ENCODE data around the gene PRRC2B. TPM values are rescaled to one million over a fixed set of nuclear protein-coding genes. Genes with fewer than 3 reads are reported as not detected.
"Not testable (repeated sequence)": the region's sequence is repeated elsewhere in the genome, so short reads cannot be mapped to it uniquely, and the experiment has no call there.

The PRRC2B gene
- total and polyA plus RNA-seq, 8 donors, result 159 to 233 (median 187) TPM

GRCh38 chr9:131361202-131361833, 32.6 kb upstream of the PRRC2B start:
- TF ChIP-seq, protein P1, sequence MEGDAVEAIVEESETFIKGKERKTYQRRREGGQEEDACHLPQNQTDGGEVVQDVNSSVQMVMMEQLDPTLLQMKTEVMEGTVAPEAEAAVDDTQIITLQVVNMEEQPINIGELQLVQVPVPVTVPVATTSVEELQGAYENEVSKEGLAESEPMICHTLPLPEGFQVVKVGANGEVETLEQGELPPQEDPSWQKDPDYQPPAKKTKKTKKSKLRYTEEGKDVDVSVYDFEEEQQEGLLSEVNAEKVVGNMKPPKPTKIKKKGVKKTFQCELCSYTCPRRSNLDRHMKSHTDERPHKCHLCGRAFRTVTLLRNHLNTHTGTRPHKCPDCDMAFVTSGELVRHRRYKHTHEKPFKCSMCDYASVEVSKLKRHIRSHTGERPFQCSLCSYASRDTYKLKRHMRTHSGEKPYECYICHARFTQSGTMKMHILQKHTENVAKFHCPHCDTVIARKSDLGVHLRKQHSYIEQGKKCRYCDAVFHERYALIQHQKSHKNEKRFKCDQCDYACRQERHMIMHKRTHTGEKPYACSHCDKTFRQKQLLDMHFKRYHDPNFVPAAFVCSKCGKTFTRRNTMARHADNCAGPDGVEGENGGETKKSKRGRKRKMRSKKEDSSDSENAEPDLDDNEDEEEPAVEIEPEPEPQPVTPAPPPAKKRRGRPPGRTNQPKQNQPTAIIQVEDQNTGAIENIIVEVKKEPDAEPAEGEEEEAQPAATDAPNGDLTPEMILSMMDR (IDR thresholded peaks at IDR 0.05), result no peak
- DNase-seq (peak in 3 of 4 donors; percentile 55 to 70 (median 60)), ATAC-seq (peak; percentile 74)
- Histone ChIP-seq H3K9me3 (no peaks in the 10 kb centered on the region), H3K27ac (peak overlapping the region in 1 of 2 donors; percentile 23), H3K4me3 (no peak overlapping the region), H3K36me3 (no peaks in the 10 kb centered on the region), H3K4me1 (peaks cover 0 to 23% of the 10 kb centered on the region in 2 donors), H3K27me3 (no peaks in the 10 kb centered on the region)
- intact Hi-C loops (cut with DNase I), result no loop called here

- Histone ChIP-seq H3K4me3 (no peak overlapping the region), H3K9me3 (no peaks in the 10 kb centered on the region), H3K27ac (no peak overlapping the region), H3K27me3 (no peaks in the 10 kb centered on the region), H3K36me3 (no peaks in the 10 kb centered on the region), H3K4me1 (peaks cover 0 to 8% of the 10 kb centered on the region in 2 donors)
- ATAC-seq (no peak), DNase-seq (no peak)
- TF ChIP-seq, protein P1 (IDR thresholded peaks at IDR 0.05), result no peak
- intact Hi-C loops (cut with DNase I), result no loop called here
These were observed 28.3 kb upstream of the PRRC2B start for GRCh38 chr9:131365546-131365945.

GRCh38 chr9:131366761-131367401, 27.0 kb upstream of the PRRC2B start:
- Histone ChIP-seq H3K27ac (no peak overlapping the region), H3K4me3 (no peak overlapping the region), H3K4me1 (peaks cover 0 to under 1% of the 10 kb centered on the region in 2 donors), H3K9me3 (no peaks in the 10 kb centered on the region), H3K36me3 (no peaks in the 10 kb centered on the region), H3K27me3 (no peaks in the 10 kb centered on the region)
- intact Hi-C loops (cut with DNase I), result no loop called here
- DNase-seq (peak in 2 of 4 donors; percentile 22 to 60), ATAC-seq (peak; percentile 85)
- TF ChIP-seq, protein P1 (IDR thresholded peaks at IDR 0.05), result no peak

- TF ChIP-seq, protein P1 (IDR thresholded peaks at IDR 0.05), result no peak
- H3K4me1 ChIP-seq, result peaks cover 0 to 6% of the 10 kb centered on the region in 2 donors
- DNase-seq (no peak), ATAC-seq (no peak)
- H3K9me3 ChIP-seq, result no peaks in the 10 kb centered on the region
- intact Hi-C loops (cut with DNase I), result no loop called here
- no peaks in the 10 kb centered on the region for H3K27me3 ChIP-seq
- H3K27ac ChIP-seq, result no peak overlapping the region
- H3K36me3 ChIP-seq, result no peaks in the 10 kb centered on the region
- no peak overlapping the region for H3K4me3 ChIP-seq
These were observed 26.4 kb upstream of the PRRC2B start for GRCh38 chr9:131367450-131367849.

GRCh38 chr9:131370638-131371037, 23.2 kb upstream of the PRRC2B start:
- Histone ChIP-seq H3K27me3 (no peaks in the 10 kb centered on the region), H3K9me3 (no peaks in the 10 kb centered on the region), H3K4me1 (peaks cover 0 to 17% of the 10 kb centered on the region in 2 donors), H3K4me3 (no peak overlapping the region), H3K36me3 (no peaks in the 10 kb centered on the region), H3K27ac (no peak overlapping the region)
- TF ChIP-seq, protein P1 (IDR thresholded peaks at IDR 0.05), result no peak
- no peak for ATAC-seq
- intact Hi-C loops (cut with DNase I), result no loop called here
- DNase-seq, result no peak

- peak overlapping the region; percentile 88 to 98 for H3K27ac ChIP-seq
- H3K9me3 ChIP-seq; ATAC-seq; H3K36me3 ChIP-seq; H3K27me3 ChIP-seq; intact Hi-C loops (cut with DNase I): not testable (repeated sequence)
- H3K4me3 ChIP-seq, result peak overlapping the region; percentile 42 to 62
- peak in 1 of 4 donors; percentile 82 for DNase-seq
- peaks cover 0 to 17% of the 10 kb centered on the region in 2 donors for H3K4me1 ChIP-seq
These were observed 21.3 kb upstream of the PRRC2B start for GRCh38 chr9:131372599-131372973.

DNA sequence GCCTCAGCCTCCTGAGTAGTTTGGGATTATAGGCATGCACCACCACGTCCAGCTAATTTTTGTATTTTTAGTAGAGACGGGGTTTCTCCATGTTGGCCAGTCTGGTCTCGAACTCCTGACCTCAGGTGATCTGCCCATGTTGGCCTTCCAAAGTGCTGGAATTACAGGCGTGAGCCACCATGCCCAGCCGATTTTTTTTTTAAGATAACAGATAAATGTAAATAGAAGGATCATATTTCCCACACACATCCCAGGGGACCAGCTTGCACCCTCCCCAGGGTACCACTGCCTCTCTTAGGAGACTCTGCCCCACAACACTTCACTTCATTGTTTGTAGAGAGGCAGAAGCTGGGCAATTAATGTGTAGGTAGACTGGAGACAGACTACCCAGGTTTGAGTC, 19.2 kb upstream of the PRRC2B start:
- ATAC-seq; H3K36me3 ChIP-seq; H3K9me3 ChIP-seq; intact Hi-C loops (cut with DNase I); DNase-seq; H3K27me3 ChIP-seq; H3K27ac ChIP-seq; H3K4me3 ChIP-seq: not testable (repeated sequence)
- H3K4me1 ChIP-seq, result peaks cover 0 to 17% of the 10 kb centered on the region in 2 donors

All from left lung (tissue), 10 donors.